Astrocyte (in vitro differentiated cells and primary cell): Measurements from ENCODE around the gene VCL. TPM values are rescaled to one million over a fixed set of nuclear protein-coding genes. Genes with fewer than 3 reads are reported as not detected.

Experiments
- DNase-seq: peaks from one replicate; pipeline ENCODE4 v3.0.0-alpha.2; 2010; ENCODE audit warnings: low read depth
- FAIRE-seq: peaks from 2 replicates; lab custom pipeline; 2011; peaks lifted over from hg19 to GRCh38; lab: Jason Lieb, UNC
- H2AFZ ChIP-seq: 2 replicates; pipeline ENCODE4 v1.6.0; 2012; ENCODE audit warnings: low read depth, low read length, inconsistent platforms
- H3K27ac ChIP-seq: 2 replicates; pipeline ENCODE4 v1.5.1; 2011; ENCODE audit warnings: low read depth, low read length, inconsistent platforms
- H3K27me3 ChIP-seq: 2 replicates; pipeline ENCODE4 v1.6.0; 2011; ENCODE audit warnings: low read length, inconsistent platforms; ENCODE audit not compliant: insufficient read depth
- H3K36me3 ChIP-seq: 2 replicates; pipeline ENCODE4 v1.5.1; 2011; ENCODE audit warnings: low read length, inconsistent platforms; ENCODE audit not compliant: insufficient read depth
- H3K4me1 ChIP-seq: 2 replicates; pipeline ENCODE4 v1.5.1; 2011; ENCODE audit warnings: low read length, inconsistent platforms; ENCODE audit not compliant: insufficient read depth
- H3K4me2 ChIP-seq: 2 replicates; pipeline ENCODE4 v1.6.0; 2012; ENCODE audit warnings: low read length, inconsistent platforms
- H3K4me3 ChIP-seq: 2 replicates; pipeline ENCODE4 v1.5.1; 2011; ENCODE audit warnings: low read depth, mild to moderate bottlenecking, low read length, inconsistent platforms; ENCODE audit not compliant: insufficient read depth
- H3K79me2 ChIP-seq: 2 replicates; pipeline ENCODE4 v1.6.0; 2012; ENCODE audit warnings: mild to moderate bottlenecking, low read length, inconsistent platforms; ENCODE audit not compliant: insufficient read depth
- H3K9ac ChIP-seq: 2 replicates; pipeline ENCODE4 v1.6.0; 2012; ENCODE audit warnings: mild to moderate bottlenecking, low read length, inconsistent platforms
- H3K9me3 ChIP-seq: 2 replicates; pipeline ENCODE4 v1.5.1; 2012; ENCODE audit warnings: low read depth, mild to moderate bottlenecking, low read length, inconsistent platforms; ENCODE audit not compliant: insufficient read depth
- H4K20me1 ChIP-seq: 2 replicates; pipeline ENCODE4 v1.6.0; 2012; ENCODE audit warnings: low read length, inconsistent platforms; ENCODE audit not compliant: insufficient read depth
- H3K27ac Mint-ChIP-seq: one replicate; pipeline ENCODE4 v1.8.0; 2021; ENCODE audit warnings: mild to moderate bottlenecking, mixed read lengths; ENCODE audit not compliant: unreplicated experiment
- H3K27me3 Mint-ChIP-seq: one replicate; pipeline ENCODE4 v1.8.0; 2021; ENCODE audit warnings: low read depth, mixed read lengths; ENCODE audit not compliant: unreplicated experiment
- H3K36me3 Mint-ChIP-seq: one replicate; pipeline ENCODE4 v1.8.0; 2021; ENCODE audit warnings: low read depth, mixed read lengths; ENCODE audit not compliant: unreplicated experiment
- H3K4me1 Mint-ChIP-seq: one replicate; pipeline ENCODE4 v1.8.0; 2021; ENCODE audit warnings: low read depth, mixed read lengths; ENCODE audit not compliant: unreplicated experiment
- H3K4me3 Mint-ChIP-seq: one replicate; pipeline ENCODE4 v1.8.0; 2021; ENCODE audit warnings: mild to moderate bottlenecking, moderate library complexity, mixed read lengths; ENCODE audit not compliant: unreplicated experiment
- H3K9me3 Mint-ChIP-seq: one replicate; pipeline ENCODE4 v1.8.0; 2021; ENCODE audit warnings: mild to moderate bottlenecking, mixed read lengths; ENCODE audit not compliant: unreplicated experiment
- EZH2 ChIP-seq: IDR thresholded peaks from 2 replicates; pipeline ENCODE4 v1.6.1; 2012; ENCODE audit warnings: mild to moderate bottlenecking, low read length, inconsistent platforms; ENCODE audit not compliant: insufficient read depth
- total RNA-seq: library from RNA; stranded (reverse); gene quantifications from 2 replicates; pipeline ENCODE4 v1.2.1, GENCODE V29; 2021
- TF ChIP-seq, protein P1 (sequence below): IDR thresholded peaks from 2 replicates; pipeline ENCODE4 v1.5.1; 2011; ENCODE audit warnings: low read depth, mild to moderate bottlenecking, inconsistent platforms, low read length, moderate library complexity; ENCODE audit not compliant: insufficient read depth

The VCL gene
- total RNA-seq, 1 donor from 2014 or later: 474 TPM

DNA sequence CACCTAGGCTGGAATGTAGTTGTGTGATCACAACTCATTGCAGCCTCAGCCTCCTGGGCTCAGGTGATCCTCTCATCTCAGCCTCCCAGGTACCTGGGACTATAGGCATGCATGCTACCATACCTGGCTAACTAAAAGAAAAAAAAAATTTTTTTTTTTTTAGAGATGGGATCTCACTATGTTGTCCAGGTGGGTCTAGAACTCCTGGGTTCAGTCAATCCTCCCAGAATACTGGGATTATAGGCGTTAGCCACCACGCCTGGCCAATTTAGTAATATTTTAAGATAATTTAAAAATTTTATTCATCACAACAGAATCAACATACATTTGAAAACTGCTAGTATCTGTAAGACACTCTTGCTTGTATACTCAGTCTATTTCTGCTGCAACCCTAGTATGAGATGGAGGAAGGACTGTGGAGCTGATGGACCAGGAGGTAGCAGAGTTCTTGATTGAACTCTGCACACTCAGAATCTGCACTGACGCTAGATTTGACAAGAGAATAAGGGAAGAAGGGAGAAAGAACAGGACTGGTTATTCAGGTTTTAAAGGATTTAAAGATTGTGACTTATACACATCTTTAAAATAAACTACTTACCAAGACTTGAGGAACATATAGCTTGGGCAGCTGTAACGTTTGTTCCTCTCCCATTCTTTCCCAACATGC lies 57.6 kb downstream of the VCL start:
- Histone ChIP-seq H2AFZ (no peak overlapping the region), H3K4me3 (no peak overlapping the region), H3K9me3 (no peaks in the 10 kb centered on the region), H4K20me1 (peaks cover 97% of the 10 kb centered on the region), H3K36me3 (peaks cover 7% of the 10 kb centered on the region), H3K79me2 (peaks cover 100% of the 10 kb centered on the region), H3K4me2 (peak overlapping the region; percentile 64), H3K27me3 (no peaks in the 10 kb centered on the region), H3K27ac (peak overlapping the region; percentile 73), H3K9ac (peak overlapping the region; percentile 12), H3K4me1 (peaks cover 19% of the 10 kb centered on the region)
- Mint-ChIP-seq H3K36me3 (peaks cover 5% of the 10 kb centered on the region), H3K4me3 (no peak overlapping the region), H3K27me3 (no peaks in the 10 kb centered on the region), H3K4me1 (peaks cover 38% of the 10 kb centered on the region), H3K27ac (peak overlapping the region; percentile 72), H3K9me3 (no peaks in the 10 kb centered on the region)
- TF ChIP-seq EZH2: no peak
- TF ChIP-seq, protein P1, sequence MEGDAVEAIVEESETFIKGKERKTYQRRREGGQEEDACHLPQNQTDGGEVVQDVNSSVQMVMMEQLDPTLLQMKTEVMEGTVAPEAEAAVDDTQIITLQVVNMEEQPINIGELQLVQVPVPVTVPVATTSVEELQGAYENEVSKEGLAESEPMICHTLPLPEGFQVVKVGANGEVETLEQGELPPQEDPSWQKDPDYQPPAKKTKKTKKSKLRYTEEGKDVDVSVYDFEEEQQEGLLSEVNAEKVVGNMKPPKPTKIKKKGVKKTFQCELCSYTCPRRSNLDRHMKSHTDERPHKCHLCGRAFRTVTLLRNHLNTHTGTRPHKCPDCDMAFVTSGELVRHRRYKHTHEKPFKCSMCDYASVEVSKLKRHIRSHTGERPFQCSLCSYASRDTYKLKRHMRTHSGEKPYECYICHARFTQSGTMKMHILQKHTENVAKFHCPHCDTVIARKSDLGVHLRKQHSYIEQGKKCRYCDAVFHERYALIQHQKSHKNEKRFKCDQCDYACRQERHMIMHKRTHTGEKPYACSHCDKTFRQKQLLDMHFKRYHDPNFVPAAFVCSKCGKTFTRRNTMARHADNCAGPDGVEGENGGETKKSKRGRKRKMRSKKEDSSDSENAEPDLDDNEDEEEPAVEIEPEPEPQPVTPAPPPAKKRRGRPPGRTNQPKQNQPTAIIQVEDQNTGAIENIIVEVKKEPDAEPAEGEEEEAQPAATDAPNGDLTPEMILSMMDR: no peak
- FAIRE-seq: no peak
- no peak for DNase-seq

DNA sequence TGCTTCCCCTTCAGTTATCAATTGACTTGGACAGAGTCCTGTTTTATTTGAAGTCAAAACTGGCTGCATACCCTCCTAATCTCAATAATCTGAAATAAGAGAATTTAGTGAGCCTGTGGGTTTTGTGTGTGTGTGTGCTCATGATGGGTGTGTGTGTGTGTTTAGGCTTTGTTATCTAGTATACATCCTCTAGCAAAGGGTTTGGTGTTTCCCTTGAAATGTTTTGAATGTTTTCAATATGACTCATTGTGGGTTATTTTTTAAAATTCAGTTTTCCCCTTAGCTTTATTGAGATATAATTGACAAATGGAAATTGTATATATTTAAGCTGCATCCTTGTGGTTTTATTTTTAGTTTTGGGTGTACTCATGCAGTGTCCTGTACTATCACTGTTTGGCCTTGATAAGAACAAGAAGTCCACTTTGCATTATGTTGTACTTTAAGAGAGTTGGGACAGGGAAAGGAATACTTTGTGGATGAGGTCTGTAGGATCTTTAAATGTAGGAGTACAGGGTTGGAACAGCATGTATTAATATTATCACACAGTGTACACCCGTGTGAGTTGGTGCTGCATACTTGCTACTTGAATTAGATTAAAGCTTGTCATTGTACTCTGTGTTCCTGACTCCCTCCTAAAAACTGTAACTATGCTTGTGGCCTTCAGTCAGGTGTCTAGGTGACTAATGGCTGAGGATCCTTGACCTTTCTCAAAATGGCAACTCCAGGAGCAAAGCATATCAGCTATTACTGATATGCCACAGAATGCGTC lies 58.3 kb downstream of the VCL start:
- H3K36me3 Mint-ChIP-seq: peaks cover 7% of the 10 kb centered on the region
- TF ChIP-seq, protein P1: no peak
- no peak for TF ChIP-seq EZH2
- H3K27ac Mint-ChIP-seq: peak overlapping the region; percentile 90
- Histone ChIP-seq H3K9ac (peak overlapping the region; percentile 25), H3K27ac (peak overlapping the region; percentile 73), H4K20me1 (peaks cover 96% of the 10 kb centered on the region), H3K36me3 (peaks cover 5% of the 10 kb centered on the region), H2AFZ (no peak overlapping the region), H3K4me1 (peaks cover 17% of the 10 kb centered on the region), H3K4me3 (peak overlapping the region; percentile 15), H3K4me2 (peak overlapping the region; percentile 64), H3K79me2 (peaks cover 100% of the 10 kb centered on the region), H3K9me3 (no peaks in the 10 kb centered on the region), H3K27me3 (no peaks in the 10 kb centered on the region)
- DNase-seq (peak; percentile 89), FAIRE-seq (no peak)
- peaks cover 36% of the 10 kb centered on the region for H3K4me1 Mint-ChIP-seq
- H3K27me3 Mint-ChIP-seq: no peaks in the 10 kb centered on the region
- H3K4me3 Mint-ChIP-seq: no peak overlapping the region
- no peaks in the 10 kb centered on the region for H3K9me3 Mint-ChIP-seq
